Natural killer cell (primary cell): ENCODE data around the gene SPAG16. TPM values are rescaled to one million over a fixed set of nuclear protein-coding genes. Genes with fewer than 3 reads are reported as not detected.
"Not testable (repeated sequence)": the region's sequence is repeated elsewhere in the genome, so short reads cannot be mapped to it uniquely, and the experiment has no call there.

Source experiments
- ATAC-seq, 3 donors: fragments of 150-1000 bp in 2 of 3; fragments of 200-7000 bp in 1 of 3; cut with Tn5 transposase; 1 replicate in 1 of 3; 2 replicates in 2 of 3; pipeline ENCODE4 v1.10.0; 2021; ENCODE audit warnings: mild to moderate bottlenecking in 2 of 3, moderate library complexity in 2 of 3
- DNase-seq, 2 donors: peaks; one replicate each; pipeline versions ENCODE4 v3.0.0 to v3.0.0-alpha.2; 2013 to 2021; ENCODE audit warnings: mixed read lengths in 1 of 2
- H3K27ac ChIP-seq: one replicate; pipeline ENCODE4 v1.5.1; 2013; ENCODE audit warnings: mild to moderate bottlenecking, low read length
- H3K27me3 ChIP-seq: one replicate; pipeline ENCODE4 v1.6.1; 2013; ENCODE audit warnings: low read length; ENCODE audit not compliant: control insufficient read depth, insufficient read depth
- H3K36me3 ChIP-seq: one replicate; pipeline ENCODE4 v1.6.1; 2013; ENCODE audit warnings: low read length; ENCODE audit not compliant: control insufficient read depth, insufficient read depth
- H3K4me1 ChIP-seq: one replicate; pipeline ENCODE4 v1.6.1; 2013; ENCODE audit warnings: low read length; ENCODE audit not compliant: control insufficient read depth, insufficient read depth
- H3K4me3 ChIP-seq: one replicate; pipeline ENCODE4 v1.5.1; 2013; ENCODE audit warnings: low read length
- H3K9me3 ChIP-seq: one replicate; pipeline ENCODE4 v1.6.1; 2013; ENCODE audit warnings: low read length; ENCODE audit not compliant: control insufficient read depth, insufficient read depth
- H3K27ac Mint-ChIP-seq, 2 donors: one replicate each; pipeline ENCODE4 v1.8.0; 2022; ENCODE audit warnings: mild to moderate bottlenecking in 2 of 2, mixed read lengths in 2 of 2, moderate library complexity in 1 of 2
- H3K27me3 Mint-ChIP-seq, 2 donors: one replicate each; pipeline ENCODE4 v1.8.0; 2022; ENCODE audit warnings: low read depth in 2 of 2, mixed read lengths in 2 of 2
- H3K36me3 Mint-ChIP-seq: one replicate; pipeline ENCODE4 v1.8.0; 2022; ENCODE audit warnings: mixed read lengths
- H3K4me1 Mint-ChIP-seq, 2 donors: one replicate each; pipeline ENCODE4 v1.8.0; 2022; ENCODE audit warnings: mixed read lengths in 2 of 2
- H3K4me3 Mint-ChIP-seq: one replicate; pipeline ENCODE4 v1.8.0; 2022; ENCODE audit warnings: mild to moderate bottlenecking, moderate library complexity, mixed read lengths
- H3K9me3 Mint-ChIP-seq, 2 donors: one replicate each; pipeline ENCODE4 v1.8.0; 2022; ENCODE audit warnings: mixed read lengths in 2 of 2
- CTCF ChIP-seq: fragments of 200-600 bp; IDR thresholded peaks from one replicate; pipeline ENCODE4 v1.8.0; 2022; ENCODE audit warnings: antibody characterized with exemption
- WGBS: methylation state at CpG from one replicate; pipeline ENCODE4 v1.1.7; 2013; ENCODE audit warnings: missing lambda C conversion rate; ENCODE audit not compliant: insufficient coverage; 5-methylcytosine and 5-hydroxymethylcytosine counted together
- intact Hi-C: fragments of 100-400 bp; cut with micrococcal nuclease; formaldehyde crosslinking; loops from one replicate; pipeline ENCODE4 v1.14.2; 2022
- total RNA-seq, 4 donors: library from RNA; stranded (reverse); fragments of 120-200 nt in 1 of 4; gene quantifications; one replicate each; pipeline versions ENCODE4 v1.2.3 to v1.2.4, GENCODE V29; 2013 to 2022

The SPAG16 gene
- total RNA-seq, 3 donors from 2014 or later (not counting 1 experiment from before 2014, with no cell fraction given): 3.5 to 5.8 (median 4.0) TPM

- no peak for ATAC-seq
- H3K4me3 ChIP-seq: no peak overlapping the region
- no peak overlapping the region for H3K27ac Mint-ChIP-seq
- peaks cover 0 to 2% of the 10 kb centered on the region in 2 donors for H3K9me3 Mint-ChIP-seq
- no peaks in the 10 kb centered on the region for H3K4me1 Mint-ChIP-seq
- H3K9me3 ChIP-seq: no peaks in the 10 kb centered on the region
- H3K4me3 Mint-ChIP-seq: no peak overlapping the region
- no peaks in the 10 kb centered on the region for H3K27me3 Mint-ChIP-seq
- intact Hi-C loops: no loop called here
- H3K4me1 ChIP-seq: no peaks in the 10 kb centered on the region
- DNase-seq: no peak
- H3K27me3 ChIP-seq: no peaks in the 10 kb centered on the region
- H3K27ac ChIP-seq: no peak overlapping the region
- H3K36me3 ChIP-seq: no peaks in the 10 kb centered on the region
- no CpG with 5 or more reads among the region's 1 CpG for whole genome bisulfite sequencing
- no peaks in the 10 kb centered on the region for H3K36me3 Mint-ChIP-seq
- TF ChIP-seq CTCF: no peak
Observed at GRCh38 chr2:213376644-213377043, 92.4 kb downstream of the SPAG16 start.

- H3K9me3 ChIP-seq, H3K4me1 ChIP-seq, intact Hi-C loops, H3K36me3 ChIP-seq, H3K27me3 ChIP-seq, H3K9me3 Mint-ChIP-seq, H3K4me1 Mint-ChIP-seq, H3K36me3 Mint-ChIP-seq, H3K4me3 Mint-ChIP-seq, DNase-seq, H3K27ac ChIP-seq, H3K27me3 Mint-ChIP-seq, H3K27ac Mint-ChIP-seq, H3K4me3 ChIP-seq, ATAC-seq: not testable (repeated sequence)
- WGBS: 93% methylated on average over 9 of the region's 9 CpGs
Observed at GRCh38 chr2:213407027-213407426, 122.8 kb downstream of the SPAG16 start.

GRCh38 chr2:213408426-213409070, 124.3 kb downstream of the SPAG16 start:
- H3K4me3 Mint-ChIP-seq, H3K4me1 Mint-ChIP-seq, DNase-seq, H3K4me3 ChIP-seq, H3K36me3 ChIP-seq, ATAC-seq, H3K27ac Mint-ChIP-seq, intact Hi-C loops, H3K27ac ChIP-seq, H3K9me3 ChIP-seq, H3K27me3 ChIP-seq, H3K36me3 Mint-ChIP-seq, H3K27me3 Mint-ChIP-seq, H3K4me1 ChIP-seq, H3K9me3 Mint-ChIP-seq: not testable (repeated sequence)
- 91% methylated on average over 6 of the region's 6 CpGs for WGBS

GRCh38 chr2:213410687-213411086, 126.4 kb downstream of the SPAG16 start:
- DNase-seq, H3K27me3 ChIP-seq, ATAC-seq, H3K27ac Mint-ChIP-seq, H3K36me3 Mint-ChIP-seq, H3K27me3 Mint-ChIP-seq, H3K4me3 Mint-ChIP-seq, intact Hi-C loops, H3K4me1 Mint-ChIP-seq, H3K4me1 ChIP-seq, H3K9me3 ChIP-seq, H3K4me3 ChIP-seq, H3K9me3 Mint-ChIP-seq, H3K36me3 ChIP-seq, H3K27ac ChIP-seq: not testable (repeated sequence)
- 86% methylated on average over 9 of the region's 9 CpGs for WGBS

GRCh38 chr2:213411582-213412289, 127.5 kb downstream of the SPAG16 start:
- ATAC-seq (no peak), DNase-seq (no peak)
- no peak overlapping the region for H3K27ac ChIP-seq

More at GRCh38 chr2:213411582-213412289, 127.5 kb downstream of the SPAG16 start:
- H3K9me3 Mint-ChIP-seq: peaks cover 6 to 8% of the 10 kb centered on the region in 2 donors
- no peak overlapping the region for H3K27ac Mint-ChIP-seq
- no peaks in the 10 kb centered on the region for H3K36me3 Mint-ChIP-seq
- no peak overlapping the region for H3K4me3 ChIP-seq
- H3K27me3 Mint-ChIP-seq: peaks cover 0 to 4% of the 10 kb centered on the region in 2 donors
- no peaks in the 10 kb centered on the region for H3K9me3 ChIP-seq
- WGBS: 78% methylated on average over 10 of the region's 10 CpGs
- TF ChIP-seq CTCF: no peak
- H3K36me3 ChIP-seq: no peaks in the 10 kb centered on the region
- H3K4me3 Mint-ChIP-seq: no peak overlapping the region
- H3K4me1 Mint-ChIP-seq: no peaks in the 10 kb centered on the region
- intact Hi-C loops: no loop called here
- no peaks in the 10 kb centered on the region for H3K27me3 ChIP-seq
- no peaks in the 10 kb centered on the region for H3K4me1 ChIP-seq
